ENCODE results near the gene PPP4R1. TPM values are rescaled to one million over a fixed set of nuclear protein-coding genes. Genes with fewer than 3 reads are reported as not detected.

PPP4R1 gene
- total RNA-seq, 1 donor from 2014 or later, result 156 TPM

DNA sequence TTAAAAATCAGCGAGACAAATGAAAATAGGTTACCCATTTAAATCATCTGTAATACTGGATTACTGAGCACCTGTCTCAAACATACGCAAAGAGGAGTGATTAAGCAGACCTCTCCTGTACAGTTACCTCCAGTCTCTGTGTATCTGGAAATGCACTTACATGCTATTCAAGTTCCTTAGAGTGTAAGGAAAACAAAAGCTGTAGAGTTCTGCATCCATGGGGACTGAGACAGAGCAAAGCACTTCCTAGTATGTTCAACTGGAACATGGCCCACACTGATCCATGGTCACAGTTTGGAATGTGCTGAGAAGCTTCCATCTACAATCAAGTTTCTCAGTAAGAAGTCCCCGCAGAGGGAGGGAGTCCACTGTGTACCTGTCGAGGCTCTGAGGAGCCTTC lies 63.9 kb downstream of the PPP4R1 start:
- no peak for DNase-seq (ENCODE audit: low spot score)

DNA sequence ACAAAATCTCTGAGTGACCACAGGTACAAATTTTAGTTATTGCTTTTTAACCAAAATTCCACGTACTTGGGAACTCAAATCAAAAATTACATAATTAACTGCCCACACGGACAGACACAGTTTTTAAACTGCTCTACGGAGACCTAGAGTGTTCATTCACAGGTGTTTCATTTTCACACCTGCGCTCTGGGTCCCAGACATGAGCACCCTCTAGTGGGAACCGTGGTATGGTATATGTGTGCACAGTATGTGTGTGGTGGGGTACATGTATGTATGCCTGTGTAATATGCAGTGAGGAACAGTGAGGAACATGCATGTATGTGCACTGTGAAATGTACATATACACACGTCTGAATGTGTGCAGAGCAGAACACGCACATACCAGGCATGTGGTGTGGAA lies 65.0 kb downstream of the PPP4R1 start:
- DNase-seq (ENCODE audit: low spot score), result no peak

DNA sequence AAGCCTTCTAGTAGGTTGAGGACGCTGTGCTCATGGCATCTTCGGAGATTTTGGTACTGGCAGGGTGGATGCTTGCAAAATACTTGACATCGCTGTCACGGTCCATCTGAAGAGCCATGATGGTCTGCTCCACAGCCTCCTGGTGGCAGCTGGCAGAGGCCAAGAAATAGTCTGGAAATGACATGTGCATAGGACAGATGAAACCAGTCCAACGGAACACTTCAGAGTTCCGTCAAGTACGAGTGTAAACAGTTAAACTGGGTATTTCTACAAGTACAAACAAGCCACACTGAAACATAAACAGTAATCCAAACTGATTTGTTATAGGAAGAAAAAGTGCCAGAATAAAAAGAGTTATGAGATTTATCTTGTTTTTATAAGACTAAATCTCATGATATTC lies 66.6 kb downstream of the PPP4R1 start:
- no peak for DNase-seq (ENCODE audit: low spot score)

DNA sequence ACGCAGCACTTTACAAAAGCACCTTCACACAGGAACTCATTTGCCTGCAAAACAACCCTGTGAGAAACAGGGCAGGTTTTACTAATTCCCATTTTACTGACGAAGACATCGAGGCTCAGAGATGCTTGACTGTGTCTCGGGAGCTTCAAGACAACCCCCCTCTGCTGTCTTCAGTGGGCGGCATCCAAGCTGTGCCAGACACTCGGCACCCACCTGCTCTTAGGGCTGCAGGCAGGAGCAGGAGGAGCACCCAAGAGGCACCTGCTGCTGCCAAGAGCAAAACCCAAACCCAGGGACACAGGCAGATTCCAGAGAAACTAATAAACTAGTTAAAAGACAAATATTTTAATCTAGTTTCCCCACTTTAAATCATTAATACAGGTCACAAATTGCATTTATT lies 67.9 kb downstream of the PPP4R1 start:
- no peak for DNase-seq (ENCODE audit: low spot score)

DNA sequence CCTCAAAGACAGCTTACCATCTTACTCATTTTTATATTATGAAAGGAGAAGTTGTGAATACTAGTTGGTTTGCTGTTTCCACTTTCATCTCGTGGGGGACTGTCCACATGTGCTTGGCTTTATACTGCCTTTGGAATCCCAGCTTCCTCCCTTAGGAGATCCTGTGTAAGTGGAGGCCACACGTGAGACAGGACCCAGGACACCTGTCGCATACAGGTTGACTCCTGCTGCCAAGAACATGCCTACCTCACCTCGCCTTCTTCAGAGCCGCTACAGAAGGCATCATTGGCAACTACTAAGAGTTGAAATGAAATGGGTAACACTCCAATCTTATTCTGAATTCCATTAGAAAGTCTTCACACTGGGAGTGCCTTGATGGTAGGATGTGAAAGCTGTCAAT lies 69.3 kb downstream of the PPP4R1 start:
- no peak for DNase-seq (ENCODE audit: low spot score)

DNA sequence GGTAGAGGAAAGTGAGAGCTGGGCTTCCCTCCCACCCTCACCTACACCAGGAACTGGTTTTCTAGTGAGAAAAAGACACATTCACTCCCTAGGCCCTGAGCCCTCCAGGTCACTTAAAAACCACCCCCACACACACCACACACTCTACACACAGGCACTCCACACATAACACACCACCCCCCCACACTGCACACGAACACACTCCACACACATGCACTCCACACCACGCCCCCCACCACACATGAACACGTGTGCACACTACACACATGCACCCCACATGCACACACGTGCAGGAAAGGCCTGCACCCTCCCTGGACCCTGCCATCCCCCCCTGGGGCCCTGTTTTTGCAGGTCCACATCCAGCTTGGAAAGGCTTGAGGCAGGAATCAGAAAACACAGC lies 71.4 kb downstream of the PPP4R1 start:
- no peak for DNase-seq (ENCODE audit: low spot score)

DNA sequence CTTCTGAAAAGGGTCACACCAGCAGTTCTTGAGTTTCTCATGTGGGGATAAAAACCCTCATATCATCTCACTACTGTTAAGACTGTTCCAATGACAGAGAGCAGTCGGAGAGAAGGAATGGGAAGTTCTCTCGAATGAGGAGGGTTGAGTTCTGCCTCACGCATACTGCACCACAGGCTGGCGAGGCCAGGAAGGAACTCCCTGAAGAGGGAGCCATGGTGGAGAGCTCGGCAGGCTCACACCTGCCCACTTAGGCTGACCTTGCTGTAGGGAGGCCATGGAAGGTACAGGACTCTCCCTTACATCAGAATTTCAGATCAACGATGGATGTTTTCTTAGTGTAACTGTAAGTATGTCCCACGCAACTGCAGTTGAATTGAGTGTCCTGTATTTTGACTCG lies 74.4 kb downstream of the PPP4R1 start:
- no peak for DNase-seq (ENCODE audit: low spot score)

DNA sequence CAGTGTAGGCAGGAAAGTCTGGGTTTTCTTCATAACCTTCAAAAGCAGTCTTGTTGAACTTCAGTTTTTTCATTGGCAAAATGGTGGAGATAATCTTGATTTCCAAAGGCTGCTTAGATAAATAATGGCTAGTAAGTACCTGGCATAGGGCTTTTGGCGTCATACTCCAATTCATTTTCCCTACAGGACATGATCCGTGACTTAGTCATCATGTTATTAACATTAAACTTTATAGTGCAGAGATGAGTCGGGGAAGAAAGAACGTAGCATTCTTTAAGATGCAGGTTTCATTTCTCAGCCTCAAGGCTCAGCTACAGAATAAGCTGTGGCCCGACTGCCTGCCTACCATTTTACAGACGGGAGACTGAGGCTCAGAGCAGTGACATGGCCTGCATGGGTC lies 75.1 kb downstream of the PPP4R1 start:
- no peak for DNase-seq (ENCODE audit: low spot score)

DNA sequence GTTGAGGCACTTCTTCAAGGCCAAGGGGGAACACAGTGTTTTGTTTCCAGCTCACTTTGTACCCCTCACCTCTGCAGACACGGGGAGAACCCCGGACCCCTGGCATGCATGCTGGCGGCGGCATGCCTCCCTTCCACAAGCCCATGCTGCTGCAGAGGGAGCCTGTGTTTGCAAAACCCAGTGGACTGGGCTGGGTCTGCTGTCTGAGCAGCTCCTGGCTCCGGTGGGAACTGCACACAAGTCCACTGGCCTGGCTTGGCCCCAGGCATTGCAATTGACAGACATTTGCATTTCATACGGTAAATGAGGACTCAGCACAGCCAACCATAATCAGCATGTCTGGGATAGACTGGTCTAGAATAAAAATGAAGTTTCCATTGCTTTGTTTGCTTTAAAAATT lies 76.7 kb downstream of the PPP4R1 start:
- DNase-seq (ENCODE audit: low spot score), result no peak

DNA sequence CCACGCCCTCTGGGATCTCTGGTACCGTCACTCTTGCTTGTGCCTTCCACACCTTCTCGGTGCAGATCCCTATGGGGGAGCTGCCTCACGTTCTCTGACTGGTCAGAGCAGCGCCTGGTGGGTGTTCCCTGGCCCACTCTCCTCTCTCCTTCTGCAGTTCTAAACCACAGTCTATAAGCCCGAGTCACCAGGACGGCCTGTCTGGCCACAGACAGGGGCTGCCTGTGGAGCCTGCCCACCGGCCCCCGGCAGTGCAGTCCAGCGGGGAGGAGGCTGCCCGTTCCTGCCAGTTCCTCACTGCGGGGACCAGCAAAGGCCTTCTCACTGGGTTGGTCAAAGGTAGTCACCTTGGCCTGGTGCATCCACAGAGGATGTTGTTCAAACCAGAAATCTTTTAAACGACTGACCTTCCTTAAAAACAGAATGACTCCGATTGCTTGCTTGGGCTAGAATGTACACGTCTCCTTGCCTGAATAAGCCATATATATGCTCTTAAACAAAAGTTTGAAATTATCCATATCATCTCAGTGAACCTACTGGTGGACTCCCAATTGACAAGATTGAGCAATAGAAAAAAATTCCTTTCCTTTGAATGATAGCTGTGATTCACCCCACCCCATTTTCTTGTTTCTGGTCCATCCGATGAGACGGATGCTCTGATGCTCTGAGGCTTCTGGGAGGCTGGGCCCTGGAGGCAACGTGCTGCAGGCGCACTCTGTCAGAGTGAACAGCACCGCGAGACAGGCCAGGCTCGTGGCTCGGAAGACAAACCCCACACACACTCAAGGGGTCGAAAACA lies 77.8 kb downstream of the PPP4R1 start:
- DNase-seq (ENCODE audit: low spot score), result no peak

DNA sequence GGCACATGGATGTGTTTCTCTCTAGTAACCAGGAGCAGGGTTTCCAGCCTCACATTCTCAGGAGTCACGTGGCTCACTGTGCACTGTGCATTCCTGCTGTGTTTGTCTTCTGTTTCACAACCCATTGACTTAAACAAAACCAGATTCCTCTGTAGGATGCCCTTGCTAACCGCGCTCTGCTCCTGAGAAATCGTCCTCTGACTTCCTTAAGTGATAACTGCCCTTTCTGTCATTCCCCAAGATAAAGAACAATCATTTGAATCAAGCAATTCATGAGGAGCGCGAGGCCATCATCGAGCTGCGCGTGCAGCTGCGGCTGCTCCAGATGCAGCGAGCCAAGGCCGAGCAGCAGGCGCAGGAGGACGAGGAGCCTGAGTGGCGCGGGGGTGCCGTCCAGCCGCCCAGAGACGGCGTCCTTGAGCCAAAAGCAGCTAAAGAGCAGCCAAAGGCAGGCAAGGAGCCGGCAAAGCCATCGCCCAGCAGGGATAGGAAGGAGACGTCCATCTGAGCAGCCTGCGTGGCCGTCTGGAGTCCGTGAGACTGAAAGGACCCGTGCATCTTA lies 78.8 kb downstream of the PPP4R1 start:
- DNase-seq (ENCODE audit: low spot score), result no peak

DNA sequence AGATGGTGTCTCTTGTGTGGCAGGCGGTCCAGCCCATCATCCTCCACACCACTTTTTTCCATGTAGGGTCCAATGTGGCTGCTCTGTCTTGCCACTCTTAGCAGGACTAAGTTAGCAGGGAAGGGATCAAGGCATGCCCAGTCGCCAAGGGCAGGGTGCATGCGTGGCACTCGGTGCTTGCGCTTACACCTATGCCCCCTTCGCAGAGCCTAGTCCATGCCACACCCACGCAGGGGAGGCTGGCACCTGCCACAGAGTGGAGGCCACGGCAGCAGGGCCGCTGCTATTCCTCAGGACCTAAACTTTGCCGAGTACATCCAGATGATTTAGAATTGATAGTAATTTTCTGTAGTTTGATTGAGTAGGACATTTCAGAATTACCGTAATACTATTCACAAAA lies 79.5 kb downstream of the PPP4R1 start:
- DNase-seq (ENCODE audit: low spot score), result no peak

DNA sequence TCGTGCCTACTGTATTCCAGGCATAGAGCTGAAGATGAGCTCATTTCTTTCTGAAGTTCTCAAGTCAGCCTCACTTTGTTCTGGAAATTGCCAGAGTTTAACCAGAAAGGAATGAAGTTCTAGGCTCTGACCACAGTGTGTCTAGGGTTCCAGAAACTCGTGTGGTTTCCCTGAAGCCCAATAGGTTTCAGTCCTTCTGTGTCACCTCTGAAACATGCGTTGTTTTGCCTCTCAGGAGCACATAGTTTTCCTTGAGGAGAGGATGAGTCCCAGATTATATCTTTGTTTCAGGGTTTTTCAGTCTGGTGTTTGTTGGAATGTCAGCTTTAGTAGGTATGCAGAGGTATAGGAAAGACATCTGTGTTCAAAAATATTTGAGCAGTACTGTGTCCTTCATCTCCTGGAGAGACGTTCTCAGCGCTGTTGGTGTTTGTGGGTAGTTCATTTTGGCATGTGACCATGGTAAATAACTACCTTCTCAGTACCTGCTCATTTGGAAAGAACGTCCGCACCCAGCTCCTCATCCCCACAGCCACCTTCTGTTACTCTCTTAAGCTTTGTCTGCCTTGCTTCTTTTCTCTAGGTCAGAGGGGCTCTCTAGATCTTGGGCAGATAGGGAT lies 82.5 kb downstream of the PPP4R1 start:
- DNase-seq (ENCODE audit: low spot score), result no peak

DNA sequence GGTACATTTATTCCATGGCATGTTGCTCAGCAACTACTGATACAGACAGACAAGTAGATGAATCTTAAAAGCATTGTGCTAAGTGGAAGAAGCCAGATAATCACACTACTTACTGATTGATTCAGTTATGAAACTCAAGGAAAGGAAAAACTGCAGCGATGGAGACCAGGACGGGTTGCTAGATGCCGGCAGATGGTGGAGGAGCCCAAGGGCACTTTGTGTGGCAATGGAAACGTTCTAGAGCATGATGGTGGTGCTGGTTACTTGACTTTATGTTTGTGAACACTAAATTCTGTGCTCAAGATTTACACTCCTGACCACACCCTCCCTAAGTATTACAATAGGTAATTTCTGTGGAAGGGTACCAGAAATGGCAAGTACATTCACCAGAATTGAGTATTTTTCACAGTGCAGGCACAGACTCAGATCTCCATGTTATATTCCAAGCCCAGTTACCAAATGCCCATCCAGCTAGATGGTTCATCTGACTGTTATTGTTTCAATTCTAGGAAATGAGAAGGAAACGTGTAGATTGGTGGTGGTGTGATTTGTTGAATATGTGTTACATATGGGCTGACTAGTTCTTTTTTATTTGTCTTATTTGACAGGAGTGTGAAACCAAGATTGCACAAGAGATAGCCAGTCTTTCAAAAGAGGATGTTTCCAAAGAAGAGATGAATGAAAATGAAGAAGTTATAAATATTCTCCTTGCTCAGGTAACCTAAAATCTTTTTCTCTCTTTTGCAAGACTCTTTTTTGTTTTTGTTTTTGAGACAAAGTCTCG lies 83.9 kb downstream of the PPP4R1 start:
- DNase-seq (ENCODE audit: low spot score), result no peak

DNA sequence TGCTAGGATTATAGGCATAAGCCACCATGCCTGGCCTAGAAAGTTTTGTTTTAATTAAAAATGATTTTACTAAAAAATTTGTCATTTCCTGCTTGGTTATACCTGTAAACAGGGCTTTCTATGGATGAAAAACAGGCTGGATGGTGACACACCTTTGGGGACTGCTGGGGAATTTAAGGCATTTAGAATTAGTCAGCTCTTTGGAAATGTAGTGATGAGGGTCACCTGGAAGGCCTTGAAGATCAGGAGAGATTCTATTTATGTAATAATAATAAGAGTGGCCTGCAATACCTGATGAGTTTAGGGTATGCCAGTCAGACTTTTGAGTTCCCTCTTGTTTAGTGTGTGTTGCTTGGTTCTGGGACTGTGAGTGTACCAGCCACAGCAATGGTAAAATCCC lies 87.9 kb downstream of the PPP4R1 start:
- no peak for DNase-seq (ENCODE audit: low spot score)

DNA sequence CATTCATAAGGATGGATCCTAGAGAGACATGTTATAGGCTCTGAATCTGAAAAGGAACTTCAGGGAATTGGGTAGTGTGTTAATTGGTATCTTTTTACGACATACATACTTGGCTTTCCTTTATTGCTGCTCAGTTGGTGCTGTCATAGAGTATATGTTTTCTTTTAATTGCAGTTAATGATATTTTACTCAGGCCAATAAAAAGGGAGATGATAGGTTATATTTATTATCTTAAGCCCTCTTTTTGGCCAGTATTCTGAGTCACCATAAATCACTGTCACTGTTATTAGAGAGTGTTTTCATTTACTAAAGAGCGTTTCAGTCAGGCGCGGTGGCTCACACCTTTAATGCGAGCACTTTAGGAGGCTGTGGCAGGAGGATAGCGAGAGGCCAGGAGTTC lies 91.4 kb downstream of the PPP4R1 start:
- DNase-seq (ENCODE audit: low spot score), result no peak

DNA sequence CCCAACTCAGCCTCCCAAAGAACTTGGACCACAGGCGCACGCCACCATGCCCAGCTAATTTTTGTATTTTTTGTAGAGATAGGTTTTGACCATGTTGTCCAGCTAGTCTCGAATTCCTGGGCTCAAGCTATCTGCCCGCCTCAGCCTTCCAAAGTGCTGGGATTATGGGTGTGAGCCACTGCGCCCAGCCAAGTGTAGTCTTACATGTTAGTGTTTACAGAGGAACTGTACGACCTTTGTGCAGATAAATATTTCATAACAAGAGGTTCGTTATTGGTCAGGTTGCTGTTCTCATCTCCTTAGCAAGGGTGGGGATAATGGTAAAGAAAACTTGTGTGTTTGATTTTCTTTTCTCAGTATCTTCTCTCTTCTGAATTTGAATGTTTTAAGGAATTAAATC lies 92.6 kb downstream of the PPP4R1 start:
- DNase-seq (ENCODE audit: low spot score), result no peak

DNA sequence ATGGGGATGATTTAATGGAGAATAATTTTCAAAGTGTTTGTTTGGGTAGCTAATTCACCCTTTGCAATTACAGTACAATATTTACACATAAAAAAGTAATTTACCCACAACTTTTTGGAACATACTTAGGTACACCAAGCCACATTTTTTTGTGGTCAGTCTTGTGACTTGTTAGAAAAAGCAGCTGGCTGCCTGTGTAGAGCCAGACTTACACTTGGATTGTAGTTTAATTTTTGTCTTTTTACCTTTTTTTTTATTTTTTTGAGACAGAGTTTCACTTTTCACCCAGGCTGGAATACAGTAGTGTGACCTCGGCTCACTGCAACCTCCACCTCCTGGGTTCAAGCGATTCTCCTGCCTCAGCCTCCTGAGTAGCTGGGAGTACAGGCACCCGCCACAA lies 93.7 kb downstream of the PPP4R1 start:
- DNase-seq (ENCODE audit: low spot score), result no peak

DNA sequence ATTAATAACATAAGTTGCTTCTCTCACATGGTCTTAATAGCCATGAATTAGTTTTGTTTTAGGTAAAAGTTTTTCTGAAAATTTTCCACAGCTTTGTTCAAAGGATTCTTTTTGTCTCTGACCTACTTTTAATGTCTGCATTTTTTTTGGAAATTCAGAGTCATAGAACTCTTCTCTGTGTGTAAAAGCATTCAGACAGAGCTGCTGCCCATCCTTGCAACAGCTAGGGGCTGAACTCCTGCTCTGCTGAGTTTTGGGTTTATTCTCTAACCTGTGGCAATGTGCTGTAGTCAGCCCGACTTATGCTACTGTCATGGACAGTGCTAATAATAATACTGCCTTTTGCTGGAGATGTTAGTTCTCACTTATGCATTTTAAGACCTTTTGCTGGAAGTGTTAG lies 95.0 kb downstream of the PPP4R1 start:
- no peak for DNase-seq (ENCODE audit: low spot score)

DNA sequence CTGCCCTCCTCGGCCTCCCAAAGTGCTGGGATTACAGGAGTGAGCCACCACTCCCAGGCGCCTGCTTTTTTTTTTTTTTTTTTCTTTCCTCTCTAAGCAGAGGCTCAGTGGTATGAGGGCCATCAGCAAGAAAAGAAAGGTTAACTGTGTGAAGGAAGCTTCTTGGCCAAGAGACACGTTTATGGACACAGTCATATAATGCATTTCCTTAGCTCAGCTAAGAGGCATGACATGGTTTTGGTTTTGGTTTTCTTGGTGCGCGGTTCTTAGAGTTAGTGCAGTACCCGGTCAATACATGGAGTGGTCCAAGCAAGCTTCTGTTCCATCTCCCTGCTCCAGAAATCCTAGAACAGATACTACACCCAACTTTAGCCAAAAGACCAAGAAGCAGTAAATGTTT lies 96.5 kb downstream of the PPP4R1 start:
- DNase-seq (ENCODE audit: low spot score), result no peak

DNA sequence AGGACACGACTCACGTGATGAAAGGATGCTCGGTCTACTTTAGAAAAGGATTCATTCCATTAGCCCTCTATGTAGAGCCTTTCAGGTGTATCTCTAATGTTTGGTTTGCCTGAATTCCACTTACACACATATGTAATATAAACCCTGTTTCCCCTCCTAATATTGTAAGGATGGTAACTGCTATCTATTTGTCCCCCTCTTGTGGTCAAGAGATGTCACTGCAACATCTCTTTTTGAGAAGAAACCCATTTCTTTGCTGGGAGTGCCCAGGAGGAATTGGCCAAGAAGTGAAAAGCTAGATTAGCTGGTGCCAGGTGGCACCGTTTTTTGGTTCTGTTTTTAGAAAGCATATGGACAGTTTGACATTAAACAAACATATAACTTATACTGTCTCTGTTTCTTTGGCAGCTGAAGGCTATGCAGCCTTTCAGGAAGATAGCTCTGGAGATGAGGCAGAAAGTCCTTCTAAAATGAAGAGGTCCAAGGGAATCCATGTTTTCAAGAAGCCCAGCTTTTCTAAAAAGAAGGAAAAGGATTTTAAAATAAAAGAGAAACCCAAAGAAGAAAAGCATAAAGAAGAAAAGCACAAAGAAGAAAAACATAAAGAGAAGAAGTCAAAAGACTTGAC lies 97.8 kb downstream of the PPP4R1 start:
- no peak for DNase-seq (ENCODE audit: low spot score)

DNA sequence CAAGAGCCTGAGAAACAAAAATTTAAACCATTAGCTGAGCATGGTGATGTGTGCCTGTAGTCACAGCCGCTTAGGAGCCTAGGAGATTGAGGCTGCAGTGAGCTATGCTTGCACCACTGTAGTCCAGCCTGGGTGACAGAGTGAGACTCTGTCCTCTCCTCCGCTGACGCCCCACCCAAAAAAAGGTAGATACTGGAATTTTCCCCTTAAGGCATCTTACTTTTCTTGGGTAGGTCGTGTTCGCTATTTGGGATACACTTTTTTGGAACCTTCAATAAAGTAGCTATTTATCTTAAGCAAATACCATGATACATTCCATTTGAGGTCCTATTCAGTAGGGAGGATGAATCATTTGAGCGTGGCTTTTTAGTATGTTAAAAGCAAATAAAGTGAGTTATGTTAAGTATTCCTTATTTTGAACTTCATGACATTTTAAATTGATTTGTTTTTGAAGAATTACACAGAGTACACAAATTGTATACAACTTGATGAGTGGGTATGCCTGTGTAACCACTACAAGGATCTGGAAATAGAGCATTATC lies 100.3 kb downstream of the PPP4R1 start:
- no peak for DNase-seq (ENCODE audit: low spot score)
